OCI-LY7 (cell line): ENCODE measurements around the gene RPS29. TPM values are rescaled to one million over a fixed set of nuclear protein-coding genes. Genes with fewer than 3 reads are reported as not detected.
A peak's percentile ranks its signal among the peaks of the same experiment; 100 is the strongest.

Source experiments
- BruUV-seq: library from RNA; stranded (reverse); fragments of 400-500 nt; replicated peaks from 2 replicates; lab custom pipeline; 2021; lab: Mats Ljungman, UMichigan
- CTCF ChIA-PET: fragments of 300-600 bp; sonication (Branson Sonifier 250); formaldehyde crosslinking; loops from one replicate; lab custom pipeline; 2022; ENCODE audit warnings: antibody characterized with exemption; ENCODE audit not compliant: unreplicated experiment; lab: Charles Lee
- POLR2A ChIA-PET: fragments of 300-600 bp; sonication (Branson Sonifier 250); formaldehyde crosslinking; loops from one replicate; lab custom pipeline; 2022; ENCODE audit warnings: antibody characterized with exemption; lab: Charles Lee
- DNase-seq: peaks from one replicate; pipeline ENCODE4 v3.0.0-alpha.2; 2015; ENCODE audit warnings: low spot score
- H2AFZ ChIP-seq: fragments of 200-600 bp; sonication (generic), shearing (Covaris generic); 2 replicates; pipeline ENCODE4 v1.6.1; 2014; ENCODE audit warnings: mild to moderate bottlenecking, antibody characterized with exemption, low read length, moderate library complexity
- H3K27ac ChIP-seq: fragments of 200-600 bp; sonication (generic); 2 replicates; pipeline ENCODE4 v1.5.1; 2014; ENCODE audit warnings: mixed run types, low read depth, mild to moderate bottlenecking, moderate library complexity, low read length, inconsistent platforms; ENCODE audit not compliant: poor library complexity, severe bottlenecking
- H3K36me3 ChIP-seq: fragments of 200-600 bp; sonication (generic); 2 replicates; pipeline ENCODE4 v1.6.1; 2014; ENCODE audit warnings: mild to moderate bottlenecking, antibody characterized with exemption, low read length, moderate library complexity, mixed read lengths; ENCODE audit not compliant: insufficient read depth
- H3K4me1 ChIP-seq: fragments of 200-600 bp; sonication (generic); 2 replicates; pipeline ENCODE4 v1.5.1; 2014; ENCODE audit warnings: mild to moderate bottlenecking, low read length; ENCODE audit not compliant: insufficient read depth, poor library complexity, severe bottlenecking
- H3K4me2 ChIP-seq: fragments of 200-600 bp; sonication (generic); 2 replicates; pipeline ENCODE4 v1.6.1; 2014; ENCODE audit warnings: mild to moderate bottlenecking, low read length
- H3K4me3 ChIP-seq: fragments of 200-600 bp; sonication (generic); 2 replicates; pipeline ENCODE4 v1.5.1; 2014; ENCODE audit warnings: mild to moderate bottlenecking, low read depth, low read length; ENCODE audit not compliant: poor library complexity, severe bottlenecking
- H3K79me2 ChIP-seq: fragments of 200-600 bp; sonication (generic); 2 replicates; pipeline ENCODE4 v1.6.1; 2016; ENCODE audit warnings: low read depth, mild to moderate bottlenecking, low read length, moderate library complexity, mixed read lengths; ENCODE audit not compliant: insufficient read depth
- H3K9me2 ChIP-seq: fragments of 200-600 bp; sonication (generic); 2 replicates; pipeline ENCODE4 v1.6.1; 2016; ENCODE audit warnings: mild to moderate bottlenecking, low read length, mixed read lengths; ENCODE audit not compliant: insufficient read depth
- H3K9me3 ChIP-seq: fragments of 200-600 bp; sonication (generic); 2 replicates; pipeline ENCODE4 v1.6.1; 2014; ENCODE audit warnings: mild to moderate bottlenecking, mixed run types, low read length, mixed read lengths
- H4K20me1 ChIP-seq: fragments of 200-600 bp; sonication (generic); 2 replicates; pipeline ENCODE4 v1.6.1; 2014; ENCODE audit warnings: mild to moderate bottlenecking, antibody characterized with exemption, low read length, moderate library complexity, mixed read lengths; ENCODE audit not compliant: insufficient read depth
- EZH2phosphoT487 ChIP-seq: fragments of 200-600 bp; sonication (generic); IDR thresholded peaks from 2 replicates; pipeline ENCODE4 v1.6.1; 2018; ENCODE audit warnings: low read depth, borderline replicate concordance, mild to moderate bottlenecking, mixed run types, antibody characterized with exemption, low read length, moderate library complexity, mixed read lengths
- intact Hi-C: fragments of 100-400 bp; cut with micrococcal nuclease; formaldehyde crosslinking; loops from one replicate; pipeline ENCODE4 v1.10.0; 2022; ENCODE audit not compliant: unreplicated experiment
- total RNA-seq, 2 experiments: library from RNA; depleted of rRNA in 1 of 2; stranded (reverse); fragments of >200 nt in 1 of 2; shearing (Covaris generic) in 1 of 2; gene quantifications; 2 replicates each; pipeline ENCODE4 v1.2.3, GENCODE V29; 2014 to 2022
- TF ChIP-seq, protein P1 (sequence below): fragments of 200-600 bp; sonication (generic); conservative IDR thresholded peaks from 2 replicates; pipeline ENCODE4 v1.5.1; 2014; ENCODE audit warnings: mild to moderate bottlenecking, antibody characterized with exemption, low read length, moderate library complexity, mixed read lengths

The RPS29 gene
- total RNA-seq, 2 experiments from 2014 or later: 2,518 to 6,504 TPM

DNA sequence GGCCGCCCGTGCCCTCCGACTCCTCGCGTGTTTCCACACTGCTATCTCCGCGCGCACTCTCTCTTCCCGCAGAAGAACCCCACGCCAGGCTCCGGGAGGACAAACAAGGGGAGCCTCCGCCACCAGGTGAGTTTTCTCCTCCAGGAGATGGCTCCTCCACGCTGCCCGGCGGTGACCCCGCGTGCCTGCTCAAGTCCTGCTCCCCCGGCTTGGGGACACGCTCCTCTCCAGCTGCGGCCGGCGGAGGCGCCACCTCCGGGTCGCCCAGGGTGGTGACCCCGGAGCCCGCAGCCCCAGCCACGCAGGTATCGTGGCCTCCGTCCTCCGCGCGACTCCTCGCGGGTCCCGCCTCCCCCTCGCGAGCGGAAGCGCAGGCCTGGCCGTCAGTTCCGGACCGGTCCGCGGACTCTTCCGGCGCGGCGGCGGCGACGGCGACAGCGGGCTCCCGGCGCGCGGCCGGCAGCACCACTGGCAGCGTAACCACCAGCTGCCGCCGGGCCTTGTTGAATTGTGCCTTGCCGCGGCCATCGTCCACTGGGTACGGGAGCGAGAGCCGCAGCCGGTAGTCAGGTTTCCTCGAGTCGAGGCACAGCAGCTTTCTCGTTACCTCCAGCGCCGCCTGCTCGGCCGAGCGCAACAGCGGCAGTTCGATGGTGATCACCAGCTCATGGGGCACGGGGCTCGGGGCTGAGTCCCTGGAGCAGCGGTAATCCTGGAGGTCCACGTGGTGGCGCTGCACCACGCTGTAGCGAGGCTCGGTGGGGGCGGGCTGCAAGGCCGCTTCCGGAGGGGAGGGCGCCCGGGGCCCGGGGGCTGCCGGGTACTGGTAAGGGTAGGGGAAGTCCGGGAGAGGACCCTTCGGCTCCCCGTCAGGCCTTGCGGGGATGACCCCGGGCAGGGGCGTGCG, 47.7 kb upstream of the RPS29 start:
- intact Hi-C loops: loop anchor here (1.0 to 5.0 kb wide), 12 partner anchors 13 to 898 kb away; partner anchors contain the start of genes DMAC2L, KLHDC2, L2HGDH and MAP4K5
- TF ChIP-seq, protein P1, sequence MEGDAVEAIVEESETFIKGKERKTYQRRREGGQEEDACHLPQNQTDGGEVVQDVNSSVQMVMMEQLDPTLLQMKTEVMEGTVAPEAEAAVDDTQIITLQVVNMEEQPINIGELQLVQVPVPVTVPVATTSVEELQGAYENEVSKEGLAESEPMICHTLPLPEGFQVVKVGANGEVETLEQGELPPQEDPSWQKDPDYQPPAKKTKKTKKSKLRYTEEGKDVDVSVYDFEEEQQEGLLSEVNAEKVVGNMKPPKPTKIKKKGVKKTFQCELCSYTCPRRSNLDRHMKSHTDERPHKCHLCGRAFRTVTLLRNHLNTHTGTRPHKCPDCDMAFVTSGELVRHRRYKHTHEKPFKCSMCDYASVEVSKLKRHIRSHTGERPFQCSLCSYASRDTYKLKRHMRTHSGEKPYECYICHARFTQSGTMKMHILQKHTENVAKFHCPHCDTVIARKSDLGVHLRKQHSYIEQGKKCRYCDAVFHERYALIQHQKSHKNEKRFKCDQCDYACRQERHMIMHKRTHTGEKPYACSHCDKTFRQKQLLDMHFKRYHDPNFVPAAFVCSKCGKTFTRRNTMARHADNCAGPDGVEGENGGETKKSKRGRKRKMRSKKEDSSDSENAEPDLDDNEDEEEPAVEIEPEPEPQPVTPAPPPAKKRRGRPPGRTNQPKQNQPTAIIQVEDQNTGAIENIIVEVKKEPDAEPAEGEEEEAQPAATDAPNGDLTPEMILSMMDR: peak; percentile 87
- TF ChIP-seq EZH2phosphoT487: no peak
- ChIA-PET POLR2A (interaction anchor here (0.6 to 4.6 kb wide), 14 partner anchors 11 to 402 kb away, joined by 3 to 62 read pairs (median 4); partner anchors contain the start of genes KLHDC2, LRR1, MGAT2 and NEMF), CTCF (interaction anchor here (0.6 to 1.5 kb wide), 6 partner anchors 13 to 482 kb away, joined by 3 to 6 read pairs (median 4); partner anchors contain the start of genes LRR1, NEMF and VCPKMT)
- 0 out of 2 replicates have a peak, but pooled peaks cover 4% of the 10 kb centered on the region for H4K20me1 ChIP-seq
- no peaks in the 10 kb centered on the region; the same call in 1 of the 2 replicates for H3K9me3 ChIP-seq
- H3K36me3 ChIP-seq: peaks cover 52% of the 10 kb centered on the region
- DNase-seq: peak; percentile 98
- peaks cover 31% of the 10 kb centered on the region for H3K4me1 ChIP-seq
- H3K4me3 ChIP-seq: peak overlapping the region; percentile 78
- peak overlapping the region; percentile 65 for H2AFZ ChIP-seq
- peak overlapping the region; percentile 93 for H3K27ac ChIP-seq
- BruUV-seq: no TSS peak
- H3K79me2 ChIP-seq: peaks cover 87% of the 10 kb centered on the region
- H3K9me2 ChIP-seq: no peaks in the 10 kb centered on the region
- peak overlapping the region; percentile 68 for H3K4me2 ChIP-seq

DNA sequence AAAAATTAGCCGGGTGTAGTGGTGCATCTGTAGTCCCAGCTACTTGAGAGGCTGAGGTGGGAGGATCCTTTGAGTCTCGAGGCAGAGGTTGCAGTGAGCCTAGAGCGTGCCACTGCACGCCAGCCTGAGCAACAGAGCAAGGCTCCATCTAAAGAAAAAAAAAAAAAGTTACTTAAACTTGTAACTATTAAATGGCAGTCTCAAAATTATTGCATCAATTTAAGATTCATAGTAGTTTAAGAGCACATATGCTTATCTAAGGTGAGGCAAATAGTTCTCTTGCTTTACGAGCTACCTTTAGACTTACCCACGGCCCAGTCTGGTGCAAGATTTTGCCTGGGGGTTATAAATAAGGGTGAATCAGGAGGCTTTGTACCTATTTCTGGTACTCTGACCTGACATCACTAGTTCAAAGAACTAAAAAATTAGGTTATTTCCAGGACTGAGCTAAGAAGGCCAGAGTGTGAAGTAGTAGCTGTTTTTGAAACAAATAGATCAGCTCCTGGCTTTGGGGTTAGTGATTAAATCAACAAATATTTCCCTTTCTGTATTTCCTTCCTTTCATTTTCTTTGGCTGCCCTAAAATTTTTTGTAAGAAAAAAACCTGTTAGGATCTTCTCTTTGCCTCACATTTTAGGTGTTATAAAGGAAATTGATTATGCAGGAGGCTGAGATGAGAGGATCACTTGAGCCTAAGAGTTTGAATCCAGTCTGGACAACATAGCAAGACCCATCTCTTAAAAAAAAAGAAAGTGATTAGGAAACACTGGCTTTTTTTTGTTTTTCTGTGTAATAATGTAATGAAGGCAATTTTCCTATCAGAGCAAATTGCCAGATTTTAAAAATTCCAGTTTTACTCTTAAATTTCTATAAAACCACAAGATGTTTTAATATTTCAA, 38.0 kb upstream of the RPS29 start:
- TF ChIP-seq EZH2phosphoT487: no peak
- TF ChIP-seq, protein P1: no peak
- Histone ChIP-seq H3K9me3 (no peaks in the 10 kb centered on the region), H3K9me2 (no peaks in the 10 kb centered on the region), H3K27ac (peak overlapping the region; percentile 38), H3K4me1 (peaks cover 52% of the 10 kb centered on the region), H3K79me2 (peaks cover 94% of the 10 kb centered on the region), H3K36me3 (peaks cover 67% of the 10 kb centered on the region), H2AFZ (no peak overlapping the region), H3K4me3 (peak overlapping the region; percentile 88), H4K20me1 (peaks cover 32% of the 10 kb centered on the region), H3K4me2 (peak overlapping the region; percentile 76)
- DNase-seq: peak; percentile 44
- intact Hi-C loops: loop anchor here (5.0 kb wide), 1 partner anchor 348 kb away; no protein-coding TSS in a partner anchor
- no TSS peak for BruUV-seq
- POLR2A ChIA-PET: interaction anchor here (0.5 to 6.5 kb wide), 9 partner anchors 9 to 590 kb away, joined by 3 to 62 read pairs (median 3); partner anchors contain the start of gene DNAAF2
- CTCF ChIA-PET: no interaction called here
